ENCODE data around the gene SLC25A46. TPM values are rescaled to one million over a fixed set of nuclear protein-coding genes. Genes with fewer than 3 reads are reported as not detected.

The SLC25A46 gene
- total and polyA plus RNA-seq, 9 donors, result 11.9 to 38.7 (median 26.1) TPM

- Histone ChIP-seq H3K27ac (no peak overlapping the region), H3K4me1 (ENCODE audit: insufficient read depth) (no peaks in the 10 kb centered on the region), H3K9me3 (no peaks in the 10 kb centered on the region), H3K4me3 (no peak overlapping the region), H3K27me3 (no peaks in the 10 kb centered on the region), H3K36me3 (no peaks in the 10 kb centered on the region)
- DNase-seq, result no peak
- intact Hi-C loops (cut with DNase I), result no loop called here
- TF ChIP-seq, protein P1, sequence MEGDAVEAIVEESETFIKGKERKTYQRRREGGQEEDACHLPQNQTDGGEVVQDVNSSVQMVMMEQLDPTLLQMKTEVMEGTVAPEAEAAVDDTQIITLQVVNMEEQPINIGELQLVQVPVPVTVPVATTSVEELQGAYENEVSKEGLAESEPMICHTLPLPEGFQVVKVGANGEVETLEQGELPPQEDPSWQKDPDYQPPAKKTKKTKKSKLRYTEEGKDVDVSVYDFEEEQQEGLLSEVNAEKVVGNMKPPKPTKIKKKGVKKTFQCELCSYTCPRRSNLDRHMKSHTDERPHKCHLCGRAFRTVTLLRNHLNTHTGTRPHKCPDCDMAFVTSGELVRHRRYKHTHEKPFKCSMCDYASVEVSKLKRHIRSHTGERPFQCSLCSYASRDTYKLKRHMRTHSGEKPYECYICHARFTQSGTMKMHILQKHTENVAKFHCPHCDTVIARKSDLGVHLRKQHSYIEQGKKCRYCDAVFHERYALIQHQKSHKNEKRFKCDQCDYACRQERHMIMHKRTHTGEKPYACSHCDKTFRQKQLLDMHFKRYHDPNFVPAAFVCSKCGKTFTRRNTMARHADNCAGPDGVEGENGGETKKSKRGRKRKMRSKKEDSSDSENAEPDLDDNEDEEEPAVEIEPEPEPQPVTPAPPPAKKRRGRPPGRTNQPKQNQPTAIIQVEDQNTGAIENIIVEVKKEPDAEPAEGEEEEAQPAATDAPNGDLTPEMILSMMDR (IDR thresholded peaks at IDR 0.05), result no peak
- TF ChIP-seq EP300 (IDR thresholded peaks at IDR 0.05) (no peak), POLR2A (IDR thresholded peaks at IDR 0.05) (no peak)
- WGBS, 3 donors, result 85 to 89% (median 86%) methylated on average over 1 of the region's 1 CpG
Measured at GRCh38 chr5:110752953-110753352, 14.1 kb downstream of the SLC25A46 start.

DNA sequence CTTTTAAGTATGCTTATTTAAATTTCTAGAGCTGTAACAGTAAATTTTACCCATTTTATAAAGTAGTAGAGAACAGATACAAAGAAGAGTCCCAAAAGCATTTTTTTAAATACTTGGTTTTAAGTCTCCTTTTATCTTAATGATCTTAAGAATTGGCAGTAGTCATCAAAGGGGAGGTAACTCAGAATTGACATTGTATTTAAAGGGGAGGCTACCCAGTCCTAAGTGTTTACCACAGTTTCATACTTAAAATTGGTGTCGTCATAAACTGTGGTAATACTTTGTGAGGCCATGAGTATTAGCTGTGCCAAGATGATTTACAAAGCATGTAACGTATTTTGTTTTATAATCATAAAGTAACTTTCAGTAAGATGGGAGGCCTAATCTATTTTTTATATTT lies 14.8 kb downstream of the SLC25A46 start:
- Histone ChIP-seq H3K4me3 (no peak overlapping the region), H3K27me3 (no peaks in the 10 kb centered on the region), H3K27ac (no peak overlapping the region), H3K9me3 (no peaks in the 10 kb centered on the region), H3K36me3 (no peaks in the 10 kb centered on the region), H3K4me1 (ENCODE audit: insufficient read depth) (no peaks in the 10 kb centered on the region)
- WGBS, 3 donors, result 92 to 96% (median 93%) methylated on average over 2 of the region's 2 CpGs
- DNase-seq, result no peak
- TF ChIP-seq, protein P1 (IDR thresholded peaks at IDR 0.05), result no peak
- TF ChIP-seq POLR2A (IDR thresholded peaks at IDR 0.05) (no peak), EP300 (IDR thresholded peaks at IDR 0.05) (no peak)
- intact Hi-C loops (cut with DNase I), result no loop called here

- H3K4me1 ChIP-seq (ENCODE audit: insufficient read depth), result no peaks in the 10 kb centered on the region
- no peak overlapping the region for H3K4me3 ChIP-seq
- intact Hi-C loops (cut with DNase I), result no loop called here
- no peak overlapping the region for H3K27ac ChIP-seq
- no peaks in the 10 kb centered on the region for H3K27me3 ChIP-seq
- no peak for TF ChIP-seq EP300 (IDR thresholded peaks at IDR 0.05)
- TF ChIP-seq, protein P1 (IDR thresholded peaks at IDR 0.05), result no peak
- TF ChIP-seq POLR2A (IDR thresholded peaks at IDR 0.05), result no peak
- no peaks in the 10 kb centered on the region for H3K9me3 ChIP-seq
- H3K36me3 ChIP-seq, result no peaks in the 10 kb centered on the region
- no peak for DNase-seq
Measured at GRCh38 chr5:110754181-110754580, 15.4 kb downstream of the SLC25A46 start.

GRCh38 chr5:110757118-110757729 lies 18.4 kb downstream of the SLC25A46 start:
- Histone ChIP-seq H3K4me3 (no peak overlapping the region), H3K36me3 (no peaks in the 10 kb centered on the region), H3K9me3 (no peaks in the 10 kb centered on the region), H3K4me1 (ENCODE audit: insufficient read depth) (no peaks in the 10 kb centered on the region), H3K27me3 (no peaks in the 10 kb centered on the region), H3K27ac (no peak overlapping the region)
- no peak for DNase-seq
- WGBS, 3 donors, result 49 to 53% (median 50%) methylated on average over 4 of the region's 4 CpGs
- intact Hi-C loops (cut with DNase I), result no loop called here
- TF ChIP-seq POLR2A (IDR thresholded peaks at IDR 0.05) (no peak), EP300 (IDR thresholded peaks at IDR 0.05) (no peak)
- TF ChIP-seq, protein P1 (IDR thresholded peaks at IDR 0.05), result peak; percentile 17 to 37 (median 27)

Data from ovary (tissue), 9 donors.